ENCODE measurements around the gene C11orf65. TPM values are rescaled to one million over a fixed set of nuclear protein-coding genes. Genes with fewer than 3 reads are reported as not detected.

The C11orf65 gene
- total RNA-seq, 1 experiment from 2014 or later, result 0.43 TPM

- TF ChIP-seq CTCF (conservative IDR thresholded peaks at IDR 0.05; ENCODE audit: low read depth, low read length), result no peak
- TF ChIP-seq EZH2 (IDR thresholded peaks at IDR 0.05; ENCODE audit: borderline replicate concordance, low read depth, low read length, poor library complexity, severe bottlenecking), result no peak
- Histone ChIP-seq H3K4me1 (ENCODE audit: insufficient read depth, low read length, poor library complexity, severe bottlenecking) (no peaks in the 10 kb centered on the region), H3K36me3 (ENCODE audit: insufficient read depth, low read length, poor library complexity, severe bottlenecking) (no peaks in the 10 kb centered on the region), H3K27me3 (replicated peaks; ENCODE audit: insufficient read depth, low read depth, low read length, poor library complexity) (no peaks in the 10 kb centered on the region), H3K4me3 (ENCODE audit: low read depth, low read length, poor library complexity, severe bottlenecking) (no peak overlapping the region), H3K9me3 (ENCODE audit: low read depth, low read length, poor library complexity, severe bottlenecking) (no peaks in the 10 kb centered on the region), H3K27ac (ENCODE audit: low read depth, low read length, poor library complexity, severe bottlenecking) (no peak overlapping the region)
- intact Hi-C loops (cut with micrococcal nuclease; ENCODE audit: unreplicated experiment), result no loop called here
- ChIA-PET POLR2A (ENCODE audit: low non-redundant PET) (no interaction called here), CTCF (no interaction called here)
- no peak for DNase-seq (ENCODE audit: low spot score)
- BruUV-seq (replicated peaks), result no TSS peak
Observed at GRCh38 chr11:108511851-108512474, 44.6 kb upstream of the C11orf65 start.

- no peaks in the 10 kb centered on the region for H3K36me3 ChIP-seq (ENCODE audit: insufficient read depth, low read length, poor library complexity, severe bottlenecking)
- H3K27ac ChIP-seq (ENCODE audit: low read depth, low read length, poor library complexity, severe bottlenecking), result no peak overlapping the region
- POLR2A ChIA-PET (ENCODE audit: low non-redundant PET), result no interaction called here
- CTCF ChIA-PET, result no interaction called here
- intact Hi-C loops (cut with micrococcal nuclease; ENCODE audit: unreplicated experiment), result no loop called here
- no peak for DNase-seq (ENCODE audit: low spot score)
- no TSS peak for BruUV-seq (replicated peaks)
- no peaks in the 10 kb centered on the region for H3K9me3 ChIP-seq (ENCODE audit: low read depth, low read length, poor library complexity, severe bottlenecking)
- H3K4me1 ChIP-seq (ENCODE audit: insufficient read depth, low read length, poor library complexity, severe bottlenecking), result no peaks in the 10 kb centered on the region
- TF ChIP-seq EZH2 (IDR thresholded peaks at IDR 0.05; ENCODE audit: borderline replicate concordance, low read depth, low read length, poor library complexity, severe bottlenecking) (no peak), CTCF (conservative IDR thresholded peaks at IDR 0.05; ENCODE audit: low read depth, low read length) (no peak)
- H3K4me3 ChIP-seq (ENCODE audit: low read depth, low read length, poor library complexity, severe bottlenecking), result no peak overlapping the region
- H3K27me3 ChIP-seq (replicated peaks; ENCODE audit: insufficient read depth, low read depth, low read length, poor library complexity), result no peaks in the 10 kb centered on the region
Observed at GRCh38 chr11:108508653-108509593, 41.6 kb upstream of the C11orf65 start.

GRCh38 chr11:108501396-108501795 lies 34.1 kb upstream of the C11orf65 start:
- H3K27me3 ChIP-seq (replicated peaks; ENCODE audit: insufficient read depth, low read depth, low read length, poor library complexity), result no peaks in the 10 kb centered on the region
- H3K27ac ChIP-seq (ENCODE audit: low read depth, low read length, poor library complexity, severe bottlenecking), result no peak overlapping the region
- BruUV-seq (replicated peaks), result no TSS peak
- H3K4me3 ChIP-seq (ENCODE audit: low read depth, low read length, poor library complexity, severe bottlenecking), result no peak overlapping the region
- no peaks in the 10 kb centered on the region for H3K36me3 ChIP-seq (ENCODE audit: insufficient read depth, low read length, poor library complexity, severe bottlenecking)
- intact Hi-C loops (cut with micrococcal nuclease; ENCODE audit: unreplicated experiment), result no loop called here
- no peaks in the 10 kb centered on the region for H3K9me3 ChIP-seq (ENCODE audit: low read depth, low read length, poor library complexity, severe bottlenecking)
- ChIA-PET CTCF (no interaction called here), POLR2A (ENCODE audit: low non-redundant PET) (no interaction called here)
- H3K4me1 ChIP-seq (ENCODE audit: insufficient read depth, low read length, poor library complexity, severe bottlenecking), result peaks cover 8% of the 10 kb centered on the region
- DNase-seq (ENCODE audit: low spot score), result no peak
- no peak for TF ChIP-seq CTCF (conservative IDR thresholded peaks at IDR 0.05; ENCODE audit: low read depth, low read length)
- no peak for TF ChIP-seq EZH2 (IDR thresholded peaks at IDR 0.05; ENCODE audit: borderline replicate concordance, low read depth, low read length, poor library complexity, severe bottlenecking)

Data from A673 (cell line).